ENCODE measurements around the gene LYPD6B.

- TF ChIP-seq CTCF (IDR thresholded peaks at IDR 0.05; ENCODE audit: poor library complexity) (no peak), EZH2 (IDR thresholded peaks at IDR 0.05; ENCODE audit: borderline replicate concordance) (no peak), EZH2phosphoT487 (IDR thresholded peaks at IDR 0.05; ENCODE audit: low read depth, severe bottlenecking, unreplicated experiment) (no peak)
Measured at GRCh38 chr2:149062531-149062930, 24.0 kb downstream of the LYPD6B start.

All from hepatocyte (in vitro differentiated cells).